DND-41 (cell line): ENCODE data around the gene PAK1.

ENCODE experiments used
- ATAC-seq: fragments of 200-7000 bp; cut with Tn5 transposase; 3 replicates; pipeline ENCODE4 v1.9.1; 2021; ENCODE audit warnings: low read depth; ENCODE audit not compliant: insufficient read depth
- DNase-seq: peaks from one replicate; pipeline ENCODE4 v3.0.0-alpha.2; 2020
- H2AFZ ChIP-seq: 2 replicates; pipeline ENCODE4 v1.6.0; 2012; ENCODE audit warnings: low read depth, low read length
- H3K27ac ChIP-seq: 2 replicates; pipeline ENCODE4 v1.5.1; 2012; ENCODE audit warnings: low read length, inconsistent platforms
- H3K27me3 ChIP-seq: fragments of 200-600 bp; sonication (generic); 2 replicates; pipeline ENCODE4 v1.6.0; 2012; ENCODE audit warnings: low read length, mild to moderate bottlenecking, inconsistent platforms; ENCODE audit not compliant: insufficient read depth, poor library complexity
- H3K36me3 ChIP-seq: 2 replicates; pipeline ENCODE4 v1.5.1; 2012; ENCODE audit warnings: low read length, inconsistent platforms; ENCODE audit not compliant: insufficient read depth
- H3K4me1 ChIP-seq: 2 replicates; pipeline ENCODE4 v1.5.1; 2012; ENCODE audit warnings: mild to moderate bottlenecking, low read length; ENCODE audit not compliant: insufficient read depth
- H3K4me2 ChIP-seq: 2 replicates; pipeline ENCODE4 v1.6.0; 2012; ENCODE audit warnings: mild to moderate bottlenecking, moderate library complexity, low read length, inconsistent platforms; ENCODE audit not compliant: insufficient read depth
- H3K4me3 ChIP-seq, 2 experiments: fragments of 200-600 bp in 1 of 2; shearing (Covaris generic) in 1 of 2; 2 replicates each; pipeline ENCODE4 v1.5.1; 2012 to 2016; ENCODE audit warnings: inconsistent platforms in 2 of 2, low read length in 2 of 2, mild to moderate bottlenecking in 2 of 2, low read depth in 1 of 2, moderate library complexity in 1 of 2
- H3K79me2 ChIP-seq: 2 replicates; pipeline ENCODE4 v1.6.0; 2012; ENCODE audit warnings: low read length, inconsistent platforms; ENCODE audit not compliant: insufficient read depth
- H3K9ac ChIP-seq: 2 replicates; pipeline ENCODE4 v1.6.0; 2012; ENCODE audit warnings: low read depth, mild to moderate bottlenecking, inconsistent platforms, low read length, moderate library complexity
- H3K9me3 ChIP-seq: 2 replicates; pipeline ENCODE4 v1.5.1; 2012; ENCODE audit warnings: low read length, moderate library complexity, mild to moderate bottlenecking, inconsistent platforms; ENCODE audit not compliant: insufficient read depth, severe bottlenecking
- H4K20me1 ChIP-seq: 2 replicates; pipeline ENCODE4 v1.6.0; 2012; ENCODE audit warnings: low read length; ENCODE audit not compliant: insufficient read depth
- EZH2 ChIP-seq: IDR thresholded peaks from 3 replicates; pipeline ENCODE4 v1.6.1; 2012; ENCODE audit warnings: borderline replicate concordance, low read depth, mild to moderate bottlenecking, moderate library complexity, low read length, inconsistent platforms; ENCODE audit not compliant: severe bottlenecking
- TF ChIP-seq, protein P1 (sequence below): IDR thresholded peaks from 2 replicates; pipeline ENCODE4 v1.5.1; 2012; ENCODE audit warnings: borderline replicate concordance, low read length, moderate library complexity, mild to moderate bottlenecking; ENCODE audit not compliant: poor library complexity, severe bottlenecking; ENCODE audit errors: extremely low read depth

PAK1 gene

DNA sequence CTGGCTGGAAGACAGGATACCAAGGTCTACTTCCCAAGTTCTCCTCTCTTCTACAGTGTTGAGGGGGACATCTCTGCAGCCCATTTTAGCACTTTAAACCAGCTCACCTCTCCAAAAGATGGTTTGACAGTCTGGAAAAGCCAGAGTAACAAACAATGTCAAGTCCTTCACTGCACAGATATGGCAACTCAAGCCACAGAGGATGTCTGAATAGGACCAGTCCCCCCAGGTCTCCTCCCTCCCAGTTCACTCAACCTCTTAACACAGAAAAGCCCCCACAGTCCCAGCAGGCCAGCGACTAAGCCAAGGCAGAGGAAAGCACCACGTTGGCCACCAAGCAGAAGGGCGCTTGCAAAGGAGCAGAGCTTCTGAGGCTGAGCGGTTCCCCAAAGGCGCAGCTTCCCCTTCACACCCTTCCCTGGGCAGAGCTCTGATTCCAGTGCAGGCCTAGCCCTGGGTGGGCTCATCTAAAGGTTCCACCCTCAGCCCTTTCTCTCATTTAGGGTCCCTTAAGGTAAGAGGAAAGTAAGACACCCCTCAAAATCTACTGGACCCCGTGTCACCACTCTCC, 62.7 kb downstream of the PAK1 start:
- peaks cover 32% of the 10 kb centered on the region for H3K4me1 ChIP-seq
- peak; percentile 66 for ATAC-seq
- H2AFZ ChIP-seq, result peak overlapping the region; percentile 87
- H3K79me2 ChIP-seq, result peaks cover 37% of the 10 kb centered on the region
- peak overlapping the region; percentile 62 for H3K27ac ChIP-seq
- peak overlapping the region; percentile 78 for H3K9ac ChIP-seq
- DNase-seq, result peak; percentile 50
- no peak for TF ChIP-seq EZH2
- TF ChIP-seq, protein P1, sequence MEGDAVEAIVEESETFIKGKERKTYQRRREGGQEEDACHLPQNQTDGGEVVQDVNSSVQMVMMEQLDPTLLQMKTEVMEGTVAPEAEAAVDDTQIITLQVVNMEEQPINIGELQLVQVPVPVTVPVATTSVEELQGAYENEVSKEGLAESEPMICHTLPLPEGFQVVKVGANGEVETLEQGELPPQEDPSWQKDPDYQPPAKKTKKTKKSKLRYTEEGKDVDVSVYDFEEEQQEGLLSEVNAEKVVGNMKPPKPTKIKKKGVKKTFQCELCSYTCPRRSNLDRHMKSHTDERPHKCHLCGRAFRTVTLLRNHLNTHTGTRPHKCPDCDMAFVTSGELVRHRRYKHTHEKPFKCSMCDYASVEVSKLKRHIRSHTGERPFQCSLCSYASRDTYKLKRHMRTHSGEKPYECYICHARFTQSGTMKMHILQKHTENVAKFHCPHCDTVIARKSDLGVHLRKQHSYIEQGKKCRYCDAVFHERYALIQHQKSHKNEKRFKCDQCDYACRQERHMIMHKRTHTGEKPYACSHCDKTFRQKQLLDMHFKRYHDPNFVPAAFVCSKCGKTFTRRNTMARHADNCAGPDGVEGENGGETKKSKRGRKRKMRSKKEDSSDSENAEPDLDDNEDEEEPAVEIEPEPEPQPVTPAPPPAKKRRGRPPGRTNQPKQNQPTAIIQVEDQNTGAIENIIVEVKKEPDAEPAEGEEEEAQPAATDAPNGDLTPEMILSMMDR, result no peak
- no peaks in the 10 kb centered on the region for H3K36me3 ChIP-seq
- H4K20me1 ChIP-seq, result no peaks in the 10 kb centered on the region
- no peaks in the 10 kb centered on the region for H3K9me3 ChIP-seq
- peak overlapping the region; percentile 88 for H3K4me2 ChIP-seq
- no peaks in the 10 kb centered on the region for H3K27me3 ChIP-seq
- H3K4me3 ChIP-seq, result peak overlapping the region; percentile 50 to 68

DNA sequence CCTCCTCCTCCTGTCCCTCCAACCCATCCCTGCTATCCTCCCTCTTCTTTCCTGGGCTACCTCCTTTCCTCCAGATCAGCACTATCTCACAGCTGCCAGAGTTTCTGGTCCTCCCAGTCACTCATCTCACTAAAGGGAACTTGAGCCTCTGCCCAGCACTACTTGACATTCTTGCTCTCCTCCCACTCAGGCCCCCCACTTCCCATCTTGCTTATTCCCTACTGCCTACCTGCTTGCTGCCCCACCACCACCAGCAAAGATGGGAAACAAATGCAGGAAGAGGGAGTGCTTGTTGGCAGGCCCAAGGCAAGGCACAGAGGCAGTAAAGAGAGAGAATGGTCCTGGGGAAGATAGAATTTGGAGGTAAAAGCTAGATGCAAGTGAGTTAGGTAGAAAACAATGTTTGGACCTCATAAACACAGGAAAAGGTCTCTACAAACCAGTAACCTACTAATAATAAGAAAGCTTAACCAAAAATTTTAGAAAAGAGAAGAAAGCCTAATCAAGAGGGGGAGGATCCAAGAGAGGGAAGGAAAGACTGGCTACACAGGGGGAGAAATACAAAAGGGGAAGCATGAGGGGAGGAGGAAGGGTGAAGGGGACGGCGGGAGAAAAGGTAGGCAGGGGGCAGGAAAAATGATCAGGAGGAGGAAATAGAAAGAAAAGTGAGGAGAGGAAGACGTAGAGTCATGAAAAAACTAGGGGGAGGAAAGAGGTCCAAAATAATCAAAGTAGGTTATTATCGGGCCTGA, 63.6 kb downstream of the PAK1 start:
- no peak for TF ChIP-seq EZH2
- TF ChIP-seq, protein P1, result no peak
- peak overlapping the region in 1 of 2 experiments; percentile 68; a peak in 2 of 4 replicates for H3K4me3 ChIP-seq
- H3K4me2 ChIP-seq, result peak overlapping the region; percentile 88
- H3K9ac ChIP-seq, result peak overlapping the region; percentile 78; the same call in 1 of the 2 replicates
- no peaks in the 10 kb centered on the region for H3K36me3 ChIP-seq
- no peak overlapping the region for H3K27ac ChIP-seq
- no peaks in the 10 kb centered on the region for H4K20me1 ChIP-seq
- H3K27me3 ChIP-seq, result no peaks in the 10 kb centered on the region
- peaks cover 41% of the 10 kb centered on the region for H3K4me1 ChIP-seq
- H3K9me3 ChIP-seq, result no peaks in the 10 kb centered on the region
- peaks cover 37% of the 10 kb centered on the region for H3K79me2 ChIP-seq
- H2AFZ ChIP-seq, result no peak overlapping the region
- ATAC-seq, result no peak
- DNase-seq, result no peak

- no peak overlapping the region for H3K4me3 ChIP-seq
- H3K36me3 ChIP-seq, result no peaks in the 10 kb centered on the region
- H3K27ac ChIP-seq, result no peak overlapping the region
- H3K4me2 ChIP-seq, result no peak overlapping the region
- H3K9me3 ChIP-seq, result no peaks in the 10 kb centered on the region
- no peak overlapping the region for H2AFZ ChIP-seq
- no peak for ATAC-seq
- H3K4me1 ChIP-seq, result peaks cover 44% of the 10 kb centered on the region
- peaks cover 46% of the 10 kb centered on the region for H3K79me2 ChIP-seq
- TF ChIP-seq, protein P1, result no peak
- no peak for TF ChIP-seq EZH2
- H4K20me1 ChIP-seq, result no peaks in the 10 kb centered on the region
- no peak for DNase-seq
- no peaks in the 10 kb centered on the region for H3K27me3 ChIP-seq
- no peak overlapping the region for H3K9ac ChIP-seq
Measured at GRCh38 chr11:77409046-77409445, 64.8 kb downstream of the PAK1 start.
